Suppressor macrophage treated with lipopolysaccharide for 1 hour (primary cell): ENCODE measurements around the gene PLCL1.
"Not testable (repeated sequence)": the region's sequence is repeated elsewhere in the genome, so short reads cannot be mapped to it uniquely, and the experiment has no call there.

Experiments
- DNase-seq, 3 donors: peaks; one replicate each; pipeline ENCODE4 v3.0.0-alpha.2; 2020 to 2022

The PLCL1 gene

GRCh38 chr2:198135481-198135934, 331.1 kb downstream of the PLCL1 start:
- no peak for DNase-seq

DNA sequence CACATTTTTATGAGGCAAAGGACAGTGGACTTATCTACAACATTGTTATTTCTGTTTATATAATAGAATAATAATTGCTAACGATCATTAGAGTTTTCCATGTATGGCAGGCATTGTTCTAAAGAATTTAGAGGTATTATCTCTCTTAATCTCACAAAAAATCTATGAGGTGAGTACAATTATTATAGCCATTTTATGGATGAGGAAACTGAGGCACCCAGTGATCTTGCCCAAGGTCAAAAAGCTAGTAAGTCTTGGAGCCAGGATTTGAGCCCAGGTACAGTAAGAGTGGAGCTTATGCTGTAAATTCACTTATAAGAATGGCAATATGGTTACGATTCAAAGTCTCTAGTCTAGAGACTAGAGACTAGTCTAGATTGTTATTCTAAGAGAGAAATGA, 331.7 kb downstream of the PLCL1 start:
- no peak for DNase-seq

DNA sequence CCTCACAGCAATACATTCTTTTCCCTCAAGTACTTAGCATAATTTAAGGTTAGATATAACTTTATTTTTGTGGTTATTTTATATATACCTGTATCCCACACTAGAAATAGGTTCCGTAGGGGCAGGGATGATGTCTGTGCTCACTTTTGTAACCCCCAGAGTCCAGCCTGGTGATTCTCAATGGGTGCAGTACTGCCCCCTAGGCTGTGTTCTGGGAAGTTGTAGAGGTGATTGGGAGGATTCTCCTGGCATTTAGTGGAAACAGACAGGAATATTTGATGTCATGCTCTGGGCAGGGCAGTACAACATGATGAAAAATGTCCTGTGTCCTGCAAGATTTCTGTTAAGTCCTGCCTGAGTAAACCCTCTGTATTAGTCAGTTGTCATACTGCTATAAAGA, 333.3 kb downstream of the PLCL1 start:
- no peak for DNase-seq

GRCh38 chr2:198141726-198142125, 337.3 kb downstream of the PLCL1 start:
- DNase-seq: no peak

- no peak for DNase-seq
Measured at GRCh38 chr2:198143156-198143555, 338.8 kb downstream of the PLCL1 start.

DNA sequence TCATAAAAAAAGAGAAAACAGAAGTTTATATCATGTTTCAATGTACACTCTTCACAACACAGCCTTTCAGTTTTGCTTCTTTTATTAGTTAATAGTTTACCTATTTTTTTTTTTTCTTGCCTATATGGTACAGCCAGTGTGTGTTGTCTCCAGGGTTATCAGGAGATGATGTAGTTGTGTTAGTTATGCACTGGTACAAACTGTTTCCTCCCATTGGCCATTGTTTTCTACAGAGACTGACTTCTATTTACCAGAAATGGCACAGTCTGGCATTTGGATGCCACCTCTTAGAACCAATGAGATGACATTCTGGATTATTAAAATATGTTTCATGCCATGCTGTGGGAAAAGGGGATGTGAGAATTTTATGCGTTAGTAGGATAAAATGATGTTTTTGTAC, 339.4 kb downstream of the PLCL1 start:
- DNase-seq: no peak

- DNase-seq: no peak
Measured at GRCh38 chr2:198144660-198145059, 340.3 kb downstream of the PLCL1 start.

DNA sequence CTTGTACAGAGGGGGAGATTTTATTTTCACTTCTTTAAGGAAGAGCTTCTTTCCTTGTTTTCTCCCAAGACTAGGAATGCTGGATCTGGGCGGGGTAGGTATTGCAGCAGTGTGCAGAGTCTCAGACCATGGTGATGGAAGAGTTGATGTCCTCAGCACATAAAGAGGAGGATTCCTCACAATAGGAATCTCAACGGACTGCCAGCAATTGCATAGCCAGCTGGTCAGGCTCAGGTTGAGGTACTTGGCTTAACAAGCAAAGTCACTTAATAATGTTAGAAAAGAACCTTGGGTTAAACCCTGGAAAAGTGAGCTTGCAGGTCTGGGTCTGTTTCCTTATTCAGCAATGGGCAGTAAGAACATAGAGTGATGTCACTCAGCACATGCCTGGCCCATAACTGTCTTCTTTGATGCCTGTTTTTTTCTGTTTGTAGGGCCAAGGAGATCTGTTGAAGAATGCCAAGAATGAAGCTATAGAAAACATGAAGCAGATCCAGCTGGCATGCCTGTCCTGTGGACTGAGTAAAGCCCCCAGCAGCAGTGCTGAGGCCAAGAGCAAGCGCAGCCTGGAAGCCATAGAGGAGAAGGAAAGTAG, 342.1 kb downstream of the PLCL1 start:
- no peak for DNase-seq

GRCh38 chr2:198157314-198157713, 352.9 kb downstream of the PLCL1 start:
- DNase-seq: no peak

- DNase-seq: no peak
Measured at GRCh38 chr2:198161151-198161550, 356.8 kb downstream of the PLCL1 start.

DNA sequence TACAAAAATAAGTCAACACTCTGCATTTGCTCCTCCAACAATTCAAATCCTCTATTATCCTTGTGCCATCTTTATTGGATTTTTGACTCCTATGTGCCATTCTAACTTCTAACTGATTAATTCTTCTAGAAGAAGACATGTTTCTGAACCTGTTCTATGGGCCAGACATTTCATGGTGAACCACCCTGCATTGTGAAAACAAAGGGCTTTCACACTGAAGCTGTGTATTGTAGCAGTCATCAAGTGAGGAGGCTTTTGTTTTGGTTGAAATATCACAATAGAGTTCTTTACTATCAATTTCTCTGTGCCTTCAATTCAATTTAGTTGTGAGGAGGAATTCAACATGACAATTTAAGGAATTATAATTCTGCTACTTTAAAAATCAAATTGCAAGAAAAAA, 357.9 kb downstream of the PLCL1 start:
- no peak for DNase-seq

- DNase-seq: no peak
Measured at GRCh38 chr2:198164843-198165242, 360.4 kb downstream of the PLCL1 start.

DNA sequence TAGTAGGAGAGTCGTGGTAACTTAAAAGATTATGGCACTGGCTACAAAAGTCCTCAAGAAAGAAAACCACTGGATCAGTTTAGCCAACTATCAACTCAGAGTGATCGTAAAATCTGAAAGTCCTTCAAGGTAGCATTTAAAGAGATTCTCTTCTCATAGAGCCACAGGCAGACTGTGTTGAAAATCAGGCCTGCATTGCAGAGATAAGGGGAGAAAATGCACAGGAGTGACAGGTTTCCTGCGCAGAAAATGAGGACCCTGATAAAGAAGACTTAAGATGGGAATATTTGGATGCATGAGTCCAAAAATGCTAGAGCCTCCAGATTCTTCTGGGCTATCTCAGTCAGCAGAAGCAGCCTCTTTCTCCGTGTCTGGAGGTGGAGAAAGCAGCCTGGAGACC, 360.9 kb downstream of the PLCL1 start:
- DNase-seq: no peak

- no peak for DNase-seq
Measured at GRCh38 chr2:198167346-198167745, 363.0 kb downstream of the PLCL1 start.

GRCh38 chr2:198168651-198169050, 364.3 kb downstream of the PLCL1 start:
- DNase-seq: no peak

- DNase-seq: no peak
Measured at GRCh38 chr2:198173242-198173641, 368.8 kb downstream of the PLCL1 start.

- no peak for DNase-seq
Measured at GRCh38 chr2:198173864-198174263, 369.5 kb downstream of the PLCL1 start.

- no peak for DNase-seq
Measured at GRCh38 chr2:198175271-198175670, 370.9 kb downstream of the PLCL1 start.

DNA sequence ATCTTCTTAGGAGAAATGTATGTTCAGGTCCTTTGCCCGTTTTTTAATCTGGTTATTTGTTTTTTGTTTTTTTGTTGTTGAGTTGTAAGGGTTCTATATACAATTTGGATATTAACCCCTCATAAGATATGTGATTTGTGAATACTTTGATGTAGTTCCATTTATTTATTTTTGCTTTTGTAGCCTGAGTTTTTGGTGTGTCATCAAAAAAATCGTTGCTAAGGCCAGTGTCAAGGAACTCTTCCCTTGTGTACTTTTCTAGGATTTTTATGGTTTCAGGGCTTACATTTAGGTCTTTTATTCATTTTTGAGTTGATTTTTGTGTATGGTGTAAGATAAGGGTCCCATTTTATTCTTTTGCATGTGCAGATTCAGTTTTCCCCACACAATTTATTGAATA, 372.6 kb downstream of the PLCL1 start:
- DNase-seq: no peak

- DNase-seq: no peak
Measured at GRCh38 chr2:198178766-198179165, 374.4 kb downstream of the PLCL1 start.

GRCh38 chr2:198186257-198186656, 381.9 kb downstream of the PLCL1 start:
- DNase-seq: no peak

DNA sequence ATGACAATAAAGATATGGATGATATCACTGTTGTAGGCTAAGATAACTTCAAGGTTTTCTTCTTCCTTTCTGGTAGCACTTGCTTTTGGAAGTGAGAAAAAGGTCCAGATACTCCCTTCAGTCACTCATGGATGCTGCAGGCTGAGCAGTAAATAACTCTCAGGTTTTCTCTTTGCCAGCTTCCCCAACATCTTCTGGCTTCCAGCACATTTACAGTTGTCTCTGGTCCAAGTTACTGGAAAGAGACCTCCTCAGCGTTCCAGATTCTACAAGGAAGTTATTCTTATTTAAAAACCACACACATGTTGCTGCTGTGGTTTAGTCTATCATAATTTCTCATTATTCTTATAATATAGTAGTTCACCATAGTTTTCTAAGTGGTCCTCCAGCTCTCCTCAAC, 383.4 kb downstream of the PLCL1 start:
- no peak for DNase-seq

- DNase-seq: no peak
Measured at GRCh38 chr2:198188982-198189381, 384.6 kb downstream of the PLCL1 start.

- DNase-seq: no peak
Measured at GRCh38 chr2:198191651-198192050, 387.3 kb downstream of the PLCL1 start.

DNA sequence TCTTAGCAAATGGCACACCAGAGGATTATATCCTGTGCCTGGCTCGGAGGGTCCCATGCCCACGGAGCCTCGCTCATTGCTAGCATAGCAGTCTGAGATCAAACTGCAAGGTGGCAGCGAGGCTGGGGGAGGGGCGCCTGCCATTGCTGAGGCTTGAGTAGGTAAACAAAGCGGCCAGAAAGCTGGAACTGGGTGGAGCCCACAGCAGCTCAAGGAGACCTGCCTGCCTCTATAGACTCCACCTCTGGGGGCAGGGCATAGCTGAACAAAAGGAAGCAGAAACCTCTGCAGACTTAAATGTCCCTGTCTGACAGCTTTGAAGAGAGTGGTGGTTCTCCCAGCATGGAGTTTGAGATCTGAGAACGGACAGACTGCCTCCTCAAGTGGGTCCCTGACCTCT, 392.2 kb downstream of the PLCL1 start:
- not testable (repeated sequence) for DNase-seq
